SK-N-MC (cell line): ENCODE data around the gene GBX1.

Experiments
- EZH2 ChIP-seq: fragments of 200-600 bp; sonication (generic); IDR thresholded peaks from one replicate; pipeline ENCODE4 v1.6.1; 2017; ENCODE audit warnings: antibody characterized with exemption
- POLR2AphosphoS5 ChIP-seq: IDR thresholded peaks from 2 replicates; pipeline ENCODE4 v1.6.1; 2012; ENCODE audit warnings: mild to moderate bottlenecking, low read depth, low read length, borderline replicate concordance

- TF ChIP-seq EZH2: no peak
- TF ChIP-seq POLR2AphosphoS5: no peak
Measured at GRCh38 chr7:151128144-151128543, 39.4 kb downstream of the GBX1 start.
